GM19467 (cell line): ENCODE results near the gene TMEM40.
"Not testable (repeated sequence)": the region's sequence is repeated elsewhere in the genome, so short reads cannot be mapped to it uniquely, and the experiment has no call there.

Experiments used
- ATAC-seq: cut with Tn5 transposase; IDR thresholded peaks from one replicate; pipeline ENCODE4 v1.9.1; 2021; ENCODE audit warnings: mild to moderate bottlenecking, moderate library complexity; ENCODE audit not compliant: unreplicated experiment

The TMEM40 gene

GRCh38 chr3:12722226-12722625 is 36.8 kb downstream of the TMEM40 start:
- no peak for ATAC-seq

- no peak for ATAC-seq
These were observed 38.8 kb downstream of the TMEM40 start for GRCh38 chr3:12719984-12720898.

GRCh38 chr3:12719541-12719940 is 39.5 kb downstream of the TMEM40 start:
- ATAC-seq: no peak

DNA sequence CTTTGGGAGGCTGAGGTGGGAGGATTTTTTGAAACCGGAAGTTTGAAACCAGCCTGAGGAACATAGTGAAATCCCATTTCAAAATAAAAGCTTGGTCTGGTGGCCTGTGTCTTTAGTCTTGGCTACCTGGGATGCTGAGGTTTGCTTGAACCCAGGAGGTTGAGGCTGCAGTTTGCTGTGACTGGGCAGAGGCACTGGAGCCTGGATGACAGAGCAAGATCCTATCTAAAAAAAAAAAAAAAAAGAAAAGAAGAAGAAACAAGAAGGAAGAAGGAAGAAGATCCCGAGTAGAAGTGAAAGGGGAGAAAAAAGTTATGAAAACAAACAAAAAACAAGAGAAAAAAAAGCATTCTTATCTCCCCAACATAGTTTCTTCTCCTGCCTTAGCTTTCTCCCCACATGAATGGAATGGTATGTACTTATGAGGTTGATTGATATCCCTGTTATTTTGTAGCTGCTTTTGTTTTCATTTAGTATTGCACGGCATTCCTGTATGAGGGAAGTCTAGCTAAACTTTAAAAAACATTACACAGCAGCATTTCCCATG is 42.4 kb downstream of the TMEM40 start:
- ATAC-seq: no peak

- ATAC-seq: no peak
These were observed 44.8 kb downstream of the TMEM40 start for GRCh38 chr3:12714278-12714677.

DNA sequence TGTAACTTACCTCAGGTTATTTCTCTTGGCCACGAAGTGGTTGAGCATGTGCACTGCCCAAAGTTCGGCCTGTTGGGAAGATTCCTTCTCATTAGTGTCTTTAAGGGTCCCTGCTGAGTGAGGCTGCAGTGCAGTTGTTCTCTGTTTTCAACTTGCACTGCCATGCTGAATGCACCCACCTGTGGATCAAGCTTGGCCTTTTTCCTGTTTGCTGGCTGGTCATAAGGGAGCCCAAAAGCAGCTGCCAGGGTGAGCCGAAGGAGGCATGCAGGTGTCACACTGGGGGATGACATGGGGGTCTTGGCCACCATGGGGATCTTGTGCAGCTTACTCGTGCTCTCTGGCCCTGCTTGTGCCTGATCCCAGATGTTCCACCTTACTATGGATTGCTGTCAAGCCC is 49.0 kb downstream of the TMEM40 start:
- no peak for ATAC-seq

DNA sequence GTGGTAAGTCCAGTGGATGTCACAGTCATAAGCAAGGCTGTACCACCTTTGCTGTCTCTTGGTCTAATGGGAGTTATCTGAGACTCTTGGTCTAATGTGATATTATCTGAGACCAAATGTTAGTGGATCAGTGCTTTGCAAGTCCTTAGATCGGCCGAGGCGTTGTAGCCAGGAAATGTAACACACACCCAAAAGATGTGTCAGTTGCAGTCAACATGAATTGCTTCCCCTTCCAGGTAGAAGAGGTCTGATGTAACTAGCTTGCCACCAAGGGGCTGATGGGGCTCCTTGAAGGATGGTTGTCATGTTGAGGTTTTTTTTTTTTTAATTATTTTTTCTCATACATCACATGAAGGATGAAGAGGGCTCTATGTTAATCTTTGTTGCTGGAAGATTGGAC is 49.7 kb downstream of the TMEM40 start:
- no peak for ATAC-seq

GRCh38 chr3:12708584-12709192 is 50.4 kb downstream of the TMEM40 start:
- ATAC-seq: no peak

DNA sequence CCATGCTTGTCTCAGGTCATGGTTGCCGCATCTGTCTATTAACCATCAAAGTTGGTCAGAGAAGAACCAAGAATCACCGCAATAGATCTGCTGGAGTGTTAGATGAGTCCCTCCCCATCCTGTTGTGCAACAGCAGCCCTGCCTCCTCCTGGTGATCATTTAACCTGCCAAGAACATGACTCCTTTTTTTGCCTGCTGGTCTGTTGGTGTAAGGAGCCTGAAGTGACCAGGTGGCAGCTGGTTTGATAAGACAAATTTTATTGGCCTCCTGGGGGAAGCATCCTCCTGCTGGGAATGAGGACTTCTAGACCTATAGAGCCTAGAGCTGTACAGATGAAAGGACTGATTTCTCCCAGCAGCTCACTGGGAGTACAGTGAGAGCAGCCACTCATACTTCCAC is 51.6 kb downstream of the TMEM40 start:
- ATAC-seq: no peak

DNA sequence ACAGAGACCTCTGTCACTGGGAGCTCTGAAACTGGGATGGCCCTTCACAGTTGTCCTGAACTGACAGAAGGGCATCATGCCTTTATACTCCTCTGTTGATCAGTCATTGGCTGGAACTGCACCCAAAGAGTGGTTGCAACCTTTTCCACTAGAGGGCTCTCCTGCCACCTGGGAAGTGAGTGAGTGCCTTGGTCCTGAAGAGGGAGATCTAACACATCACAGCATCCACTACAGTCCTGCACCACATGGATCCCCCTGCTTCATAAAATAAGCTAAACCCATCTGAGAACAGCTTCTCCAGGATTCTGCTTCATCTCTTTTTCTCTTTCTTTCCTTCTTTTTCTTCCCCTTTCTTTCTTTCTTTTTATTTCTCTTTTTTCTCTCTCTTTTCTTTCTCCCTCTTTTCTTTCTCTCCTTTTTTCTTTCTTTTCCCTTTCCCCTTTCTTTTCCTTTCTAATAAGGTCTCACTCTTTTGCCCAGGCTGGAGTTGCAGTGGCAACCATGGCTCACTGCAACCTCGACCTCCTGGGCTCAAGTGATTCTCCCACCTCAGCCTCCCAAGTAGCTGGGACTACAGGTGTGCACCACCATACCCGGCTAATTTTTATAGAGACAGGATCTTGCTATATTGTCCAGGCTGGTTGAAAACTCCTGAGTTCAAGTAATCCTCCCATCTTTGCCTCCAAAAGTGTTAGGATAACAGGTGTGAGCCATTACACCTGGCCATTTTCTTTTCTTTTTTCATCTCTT is 52.4 kb downstream of the TMEM40 start:
- no peak for ATAC-seq

GRCh38 chr3:12705981-12706380 is 53.1 kb downstream of the TMEM40 start:
- no peak for ATAC-seq

DNA sequence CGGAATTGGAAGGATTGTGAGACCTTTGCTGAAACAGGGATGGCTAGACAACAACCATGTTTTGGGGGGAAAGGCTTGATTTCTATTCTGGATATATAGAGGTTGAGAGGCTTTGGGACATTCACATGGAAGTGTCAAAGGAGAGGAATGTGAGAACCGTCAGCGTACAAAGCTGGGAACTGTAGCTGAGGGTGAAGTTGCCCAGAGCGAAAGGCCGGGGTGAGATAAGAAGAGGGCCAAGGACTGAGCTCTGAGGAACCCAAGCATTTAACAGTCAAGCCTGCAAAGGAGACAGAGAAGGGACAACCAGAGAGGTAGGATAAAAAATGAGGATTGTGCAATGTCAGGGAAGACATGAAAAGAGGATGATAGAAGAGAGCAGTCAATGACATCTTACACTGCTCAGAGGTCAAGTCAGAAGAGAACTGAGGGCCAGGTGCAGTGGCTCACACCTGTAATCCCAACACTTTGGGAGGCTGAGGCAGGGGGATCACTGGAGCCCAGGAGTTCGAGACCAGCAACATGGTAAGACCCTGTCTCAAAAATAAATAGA is 53.6 kb downstream of the TMEM40 start:
- no peak for ATAC-seq

- no peak for ATAC-seq
These were observed 56.6 kb downstream of the TMEM40 start for GRCh38 chr3:12702501-12702900.

GRCh38 chr3:12701601-12702000 is 57.5 kb downstream of the TMEM40 start:
- not testable (repeated sequence) for ATAC-seq

DNA sequence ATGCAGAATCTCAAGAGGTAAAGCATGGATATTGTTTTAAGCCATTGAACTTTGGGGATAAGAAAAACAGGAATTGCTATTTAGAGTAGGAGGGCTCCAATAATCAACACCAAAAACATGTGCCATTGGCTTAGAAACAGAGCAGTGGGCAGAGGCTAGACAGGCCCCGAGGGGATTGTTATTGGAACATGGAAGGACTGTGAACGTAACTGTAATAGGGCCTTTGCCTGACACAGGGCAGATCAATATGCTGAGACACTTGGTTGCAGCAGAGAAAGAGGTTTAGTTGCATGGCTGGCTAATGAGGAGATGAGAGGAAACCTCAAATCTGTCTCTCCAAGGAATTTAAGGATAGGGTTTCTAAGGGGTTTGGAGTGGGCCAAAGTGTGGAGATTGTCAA is 58.3 kb downstream of the TMEM40 start:
- no peak for ATAC-seq

GRCh38 chr3:12695916-12696315 is 63.1 kb downstream of the TMEM40 start:
- no peak for ATAC-seq

DNA sequence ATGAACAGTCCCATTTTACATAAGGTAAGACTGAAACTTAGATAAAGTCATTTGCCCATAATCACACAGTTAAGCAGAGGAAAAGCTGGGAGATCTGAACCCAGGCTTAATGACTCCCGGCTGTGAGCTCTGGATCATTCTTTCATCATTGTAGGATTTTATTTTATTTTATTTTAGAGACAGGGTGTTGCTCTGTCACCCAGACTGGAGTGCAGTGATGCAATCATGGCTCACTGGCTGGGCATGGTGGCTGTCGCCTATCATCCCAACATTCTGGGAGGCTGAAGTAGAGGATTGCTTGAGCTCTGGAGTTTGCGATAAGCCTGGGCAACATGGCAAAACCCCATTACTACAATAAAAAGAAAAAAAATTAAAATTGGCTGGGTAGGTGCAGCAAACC is 63.9 kb downstream of the TMEM40 start:
- ATAC-seq: no peak

DNA sequence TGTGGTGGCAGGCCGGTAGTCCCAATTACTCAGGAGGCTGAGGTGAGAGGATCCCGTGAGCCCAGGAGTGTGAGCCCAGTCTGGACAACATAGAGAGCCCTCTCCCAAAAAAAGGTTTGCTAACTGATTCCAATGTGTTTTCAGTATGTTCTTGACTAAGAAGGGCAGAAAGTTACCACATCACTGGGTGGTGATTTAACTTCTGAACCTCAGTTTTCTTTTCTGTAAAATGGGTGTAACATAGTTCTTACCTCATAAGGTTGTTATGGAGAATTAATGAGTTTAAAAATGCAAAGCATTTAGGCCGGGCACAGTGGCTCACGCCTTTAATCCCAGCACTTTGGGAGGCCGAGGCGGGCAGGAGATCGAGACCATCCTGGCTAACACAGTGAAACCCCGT is 66.6 kb downstream of the TMEM40 start:
- ATAC-seq: no peak

DNA sequence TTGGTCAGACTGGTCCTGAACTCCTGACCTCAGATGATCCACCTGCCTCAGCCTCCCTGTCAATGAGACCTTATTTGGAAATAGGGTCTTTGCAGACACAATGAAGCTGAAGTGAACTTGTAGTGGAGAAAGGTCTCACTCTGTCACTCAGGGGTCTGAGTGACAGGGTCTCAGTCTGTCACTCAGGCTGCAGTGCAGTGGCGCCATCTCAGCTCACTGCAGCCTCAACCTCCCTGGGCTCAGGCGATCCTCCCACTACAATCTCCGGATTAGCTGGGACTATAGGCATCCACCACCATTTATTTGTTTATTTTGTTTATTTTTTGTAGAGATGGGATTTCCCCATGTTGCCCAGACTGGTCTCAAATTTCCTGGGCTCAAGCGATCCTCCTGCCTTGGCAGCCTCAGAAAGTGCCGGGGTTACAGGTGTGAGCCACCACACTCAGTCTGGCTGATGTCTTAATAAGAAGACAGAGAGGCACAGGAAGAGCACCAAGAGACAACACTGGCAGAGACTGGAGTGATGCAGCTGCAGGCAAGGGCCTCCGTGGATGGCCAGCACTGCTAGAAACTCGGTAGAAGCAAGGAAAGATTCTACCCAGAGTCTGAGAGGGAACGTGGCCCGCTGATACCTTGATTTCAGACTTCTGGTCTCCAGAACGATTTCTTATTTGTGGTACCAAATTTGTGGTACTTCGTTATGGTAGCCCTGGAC is 68.9 kb downstream of the TMEM40 start:
- ATAC-seq: no peak

DNA sequence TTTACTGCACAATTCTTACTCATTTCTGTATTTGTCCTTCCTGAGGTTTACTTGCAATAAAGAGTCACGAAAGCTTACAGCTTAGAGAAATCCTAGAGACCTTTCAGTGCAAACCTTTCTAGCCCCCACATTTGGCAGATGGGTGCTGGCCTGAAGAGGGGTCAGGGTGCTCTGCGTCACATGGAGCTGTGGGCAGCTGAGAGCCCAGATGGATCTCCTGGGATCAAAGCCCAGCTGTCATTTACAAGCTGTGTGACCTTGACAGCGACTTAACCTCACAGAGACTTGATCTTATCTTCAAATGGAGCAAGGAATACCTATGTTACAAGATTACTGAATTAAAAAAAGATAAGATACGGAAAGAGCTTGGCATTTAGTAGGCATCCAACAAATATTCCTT is 71.1 kb downstream of the TMEM40 start:
- ATAC-seq: no peak

GRCh38 chr3:12686096-12686495 is 73.0 kb downstream of the TMEM40 start:
- no peak for ATAC-seq
